AG04450 (cell line): ENCODE results near the gene WRAP73. TPM values are rescaled to one million over a fixed set of nuclear protein-coding genes. Genes with fewer than 3 reads are reported as not detected.

Experiments used
- CTCF ChIA-PET: fragments of 300-600, 350-600 bp; formaldehyde crosslinking; extraction: SDS; loops from one replicate; lab custom pipeline; 2022; ENCODE audit warnings: antibody characterized with exemption, inconsistent platforms; lab: Charles Lee
- POLR2A ChIA-PET: fragments of 350-600 bp; formaldehyde crosslinking; extraction: SDS; loops from one replicate; lab custom pipeline; 2021; ENCODE audit warnings: antibody characterized with exemption, inconsistent platforms; lab: Yijun Ruan, JAX
- DNase-seq: peaks from one replicate; pipeline ENCODE4 v3.0.0-alpha.2; 2011; ENCODE audit warnings: low read depth, low spot score
- H3K27ac ChIP-seq: one replicate; pipeline ENCODE4 v1.5.1; 2012; ENCODE audit warnings: low read depth, low read length, control low read depth
- H3K27me3 ChIP-seq: one replicate; pipeline ENCODE4 v1.6.0; 2012; ENCODE audit warnings: low read length; ENCODE audit not compliant: control insufficient read depth, insufficient read depth
- H3K4me3 ChIP-seq: 2 replicates; pipeline ENCODE4 v1.5.1; 2011; ENCODE audit warnings: mild to moderate bottlenecking, low read depth, low read length, control low read depth
- H3K9me3 ChIP-seq: 2 replicates; pipeline ENCODE4 v1.5.1; 2012; ENCODE audit warnings: low read length; ENCODE audit not compliant: control insufficient read depth, insufficient read depth
- polyA plus RNA-seq: library from polyadenylated mRNA; depleted of rRNA; stranded (reverse); fragments of >200 nt; gene quantifications from 2 replicates; pipeline ENCODE4 v1.2.3, GENCODE V29; 2011
- TF ChIP-seq, protein P1 (sequence below): IDR thresholded peaks from 2 replicates; pipeline ENCODE4 v1.5.1; 2011; ENCODE audit warnings: low read depth, low read length, control low read depth, inconsistent platforms

WRAP73 gene
- polyA plus RNA-seq, 1 experiment = 14.1 TPM

DNA sequence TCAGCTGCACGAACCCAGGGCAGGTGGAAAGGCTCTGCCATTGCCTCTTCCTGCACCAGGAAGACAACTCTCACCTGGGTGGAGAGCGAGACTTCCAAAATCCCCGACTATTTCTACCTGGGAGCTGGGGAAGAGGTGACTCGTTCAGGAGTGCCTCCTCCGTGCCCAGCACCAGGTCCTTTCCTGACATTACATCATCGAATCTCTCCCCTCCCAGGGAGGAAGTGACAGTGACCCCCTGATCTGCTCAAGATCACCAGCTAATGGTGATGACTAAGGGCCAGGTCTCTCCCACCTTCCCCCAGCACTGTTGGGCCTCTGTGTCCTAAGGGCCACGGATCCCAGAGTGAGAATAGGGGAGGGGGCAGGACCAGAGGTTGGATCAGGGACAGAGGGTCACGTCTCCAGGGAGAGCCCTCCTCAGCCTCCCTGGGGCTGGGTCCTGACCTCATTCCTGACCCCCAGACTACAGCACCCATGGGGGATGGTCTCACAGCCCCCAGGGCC, 45.4 kb downstream of the WRAP73 start:
- peaks cover 23% of the 10 kb centered on the region for H3K27me3 ChIP-seq
- no peak overlapping the region for H3K27ac ChIP-seq
- CTCF ChIA-PET = interaction anchor here (1.4 kb wide), 1 partner anchor 10 kb away, joined by 3 read pairs; no protein-coding TSS in a partner anchor
- POLR2A ChIA-PET = no interaction called here
- H3K9me3 ChIP-seq = no peaks in the 10 kb centered on the region; the same call in 1 of the 2 replicates
- no peak for DNase-seq
- no peak overlapping the region for H3K4me3 ChIP-seq
- TF ChIP-seq, protein P1, sequence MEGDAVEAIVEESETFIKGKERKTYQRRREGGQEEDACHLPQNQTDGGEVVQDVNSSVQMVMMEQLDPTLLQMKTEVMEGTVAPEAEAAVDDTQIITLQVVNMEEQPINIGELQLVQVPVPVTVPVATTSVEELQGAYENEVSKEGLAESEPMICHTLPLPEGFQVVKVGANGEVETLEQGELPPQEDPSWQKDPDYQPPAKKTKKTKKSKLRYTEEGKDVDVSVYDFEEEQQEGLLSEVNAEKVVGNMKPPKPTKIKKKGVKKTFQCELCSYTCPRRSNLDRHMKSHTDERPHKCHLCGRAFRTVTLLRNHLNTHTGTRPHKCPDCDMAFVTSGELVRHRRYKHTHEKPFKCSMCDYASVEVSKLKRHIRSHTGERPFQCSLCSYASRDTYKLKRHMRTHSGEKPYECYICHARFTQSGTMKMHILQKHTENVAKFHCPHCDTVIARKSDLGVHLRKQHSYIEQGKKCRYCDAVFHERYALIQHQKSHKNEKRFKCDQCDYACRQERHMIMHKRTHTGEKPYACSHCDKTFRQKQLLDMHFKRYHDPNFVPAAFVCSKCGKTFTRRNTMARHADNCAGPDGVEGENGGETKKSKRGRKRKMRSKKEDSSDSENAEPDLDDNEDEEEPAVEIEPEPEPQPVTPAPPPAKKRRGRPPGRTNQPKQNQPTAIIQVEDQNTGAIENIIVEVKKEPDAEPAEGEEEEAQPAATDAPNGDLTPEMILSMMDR = no peak

GRCh38 chr1:3603571-3604467, 46.1 kb downstream of the WRAP73 start:
- H3K27me3 ChIP-seq = peaks cover 20% of the 10 kb centered on the region
- CTCF ChIA-PET = interaction anchor here (0.6 to 1.4 kb wide), 2 partner anchors 11 to 15 kb away, joined by 3 read pairs; no protein-coding TSS in a partner anchor
- POLR2A ChIA-PET = no interaction called here

GRCh38 chr1:3603156-3603555, 46.7 kb downstream of the WRAP73 start:
- Histone ChIP-seq H3K4me3 (no peak overlapping the region), H3K27ac (no peak overlapping the region), H3K27me3 (peaks cover 21% of the 10 kb centered on the region), H3K9me3 (no peaks in the 10 kb centered on the region; the same call in 1 of the 2 replicates)
- DNase-seq = no peak
- POLR2A ChIA-PET = no interaction called here
- TF ChIP-seq, protein P1 = no peak
- CTCF ChIA-PET = interaction anchor here (0.6 kb wide), 1 partner anchor 16 kb away, joined by 3 read pairs; no protein-coding TSS in a partner anchor

More at GRCh38 chr1:3603571-3604467, 46.1 kb downstream of the WRAP73 start:
- no peak overlapping the region for H3K27ac ChIP-seq
- no peak overlapping the region for H3K4me3 ChIP-seq
- no peak for DNase-seq
- TF ChIP-seq, protein P1 = no peak
- H3K9me3 ChIP-seq = no peaks in the 10 kb centered on the region; the same call in 1 of the 2 replicates

DNA sequence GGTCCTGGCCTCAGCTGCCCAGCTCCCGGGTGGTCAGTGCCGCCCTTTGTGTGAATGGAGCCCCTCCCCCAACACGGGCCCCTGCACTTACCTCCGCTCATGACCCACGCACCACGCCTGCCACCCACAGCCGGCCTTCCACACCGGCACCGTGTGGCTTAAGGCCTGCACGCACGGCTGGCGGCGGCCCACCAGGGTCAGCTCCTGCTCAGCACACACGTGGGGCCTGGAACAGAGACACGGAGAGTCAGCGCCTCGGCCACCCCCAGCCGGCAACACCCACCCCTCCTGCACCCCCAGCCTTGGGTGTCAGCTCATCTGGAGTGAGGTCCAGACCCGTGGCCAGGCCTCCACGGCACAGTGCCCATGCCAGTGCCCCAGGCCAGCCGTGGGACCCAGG, 47.5 kb downstream of the WRAP73 start:
- H3K9me3 ChIP-seq = no peaks in the 10 kb centered on the region; the same call in 1 of the 2 replicates
- ChIA-PET POLR2A (no interaction called here), CTCF (no interaction called here)
- TF ChIP-seq, protein P1 = no peak
- no peak for DNase-seq
- H3K27me3 ChIP-seq = peaks cover 26% of the 10 kb centered on the region
- H3K4me3 ChIP-seq = no peak overlapping the region
- no peak overlapping the region for H3K27ac ChIP-seq
